H7 (cell line): ENCODE data around the gene HECTD2. TPM values are rescaled to one million over a fixed set of nuclear protein-coding genes. Genes with fewer than 3 reads are reported as not detected.
"Not testable (repeated sequence)": the region's sequence is repeated elsewhere in the genome, so short reads cannot be mapped to it uniquely, and the experiment has no call there.

ENCODE experiments used
- DNase-seq: peaks from one replicate; pipeline ENCODE4 v3.0.0; 2012
- H3K27me3 ChIP-seq: 2 replicates; pipeline ENCODE4 v1.6.0; 2011; ENCODE audit warnings: mild to moderate bottlenecking, low read length; ENCODE audit not compliant: control insufficient read depth, insufficient read depth
- H3K36me3 ChIP-seq: replicated peaks from 2 replicates; pipeline ENCODE4 v1.5.1; 2011; ENCODE audit warnings: low read length; ENCODE audit not compliant: control insufficient read depth, insufficient read depth
- H3K4me3 ChIP-seq: 2 replicates; pipeline ENCODE4 v1.5.1; 2011; ENCODE audit warnings: low read depth, mild to moderate bottlenecking, control low read depth, low read length, moderate library complexity; ENCODE audit not compliant: insufficient read depth
- total RNA-seq: library from RNA; depleted of rRNA; stranded (reverse); fragments of >200 nt; shearing (Covaris generic); gene quantifications from 2 replicates; pipeline ENCODE4 v1.2.3, GENCODE V29; 2014

HECTD2 gene
- total RNA-seq, 1 experiment from 2014 or later, result 9.3 TPM

- Histone ChIP-seq H3K27me3 (no peaks in the 10 kb centered on the region), H3K36me3 (no peaks in the 10 kb centered on the region), H3K4me3 (no peak overlapping the region)
- DNase-seq, result no peak
These were observed 23.9 kb downstream of the HECTD2 start for GRCh38 chr10:91434041-91434440.

- no peaks in the 10 kb centered on the region for H3K27me3 ChIP-seq
- H3K36me3 ChIP-seq, result no peaks in the 10 kb centered on the region
- no peak overlapping the region for H3K4me3 ChIP-seq
- DNase-seq, result no peak
These were observed 25.1 kb downstream of the HECTD2 start for GRCh38 chr10:91435241-91435640.

GRCh38 chr10:91438228-91438627, 28.1 kb downstream of the HECTD2 start:
- H3K4me3 ChIP-seq, DNase-seq, H3K36me3 ChIP-seq, H3K27me3 ChIP-seq: not testable (repeated sequence)

GRCh38 chr10:91444211-91445182, 34.4 kb downstream of the HECTD2 start:
- no peak for DNase-seq
- Histone ChIP-seq H3K27me3 (no peaks in the 10 kb centered on the region), H3K4me3 (no peak overlapping the region), H3K36me3 (no peaks in the 10 kb centered on the region)

- no peaks in the 10 kb centered on the region for H3K27me3 ChIP-seq
- DNase-seq, result no peak
- no peak overlapping the region for H3K4me3 ChIP-seq
- H3K36me3 ChIP-seq, result no peaks in the 10 kb centered on the region
These were observed 41.9 kb downstream of the HECTD2 start for GRCh38 chr10:91452063-91452462.

GRCh38 chr10:91453535-91453934, 43.4 kb downstream of the HECTD2 start:
- no peak overlapping the region for H3K4me3 ChIP-seq
- H3K36me3 ChIP-seq, result no peaks in the 10 kb centered on the region
- DNase-seq, result no peak
- no peaks in the 10 kb centered on the region for H3K27me3 ChIP-seq

- H3K4me3 ChIP-seq, H3K36me3 ChIP-seq, DNase-seq, H3K27me3 ChIP-seq: not testable (repeated sequence)
These were observed 45.0 kb downstream of the HECTD2 start for GRCh38 chr10:91455135-91455534.

GRCh38 chr10:91460681-91461080, 50.5 kb downstream of the HECTD2 start:
- Histone ChIP-seq H3K36me3 (no peaks in the 10 kb centered on the region; the same call in 1 of the 2 replicates), H3K27me3 (no peaks in the 10 kb centered on the region), H3K4me3 (no peak overlapping the region)
- no peak for DNase-seq

- DNase-seq, result no peak
- H3K4me3 ChIP-seq, result no peak overlapping the region
- H3K27me3 ChIP-seq, result no peaks in the 10 kb centered on the region
- no peaks in the 10 kb centered on the region; the same call in 1 of the 2 replicates for H3K36me3 ChIP-seq
These were observed 52.3 kb downstream of the HECTD2 start for GRCh38 chr10:91462423-91462822.

GRCh38 chr10:91464500-91464899, 54.4 kb downstream of the HECTD2 start:
- no peaks in the 10 kb centered on the region; the same call in 1 of the 2 replicates for H3K36me3 ChIP-seq
- no peak for DNase-seq
- H3K4me3 ChIP-seq, result no peak overlapping the region
- H3K27me3 ChIP-seq, result no peaks in the 10 kb centered on the region

- no peaks in the 10 kb centered on the region for H3K27me3 ChIP-seq
- no peak for DNase-seq
- H3K36me3 ChIP-seq, result no peaks in the 10 kb centered on the region; the same call in 1 of the 2 replicates
- H3K4me3 ChIP-seq, result no peak overlapping the region
These were observed 55.1 kb downstream of the HECTD2 start for GRCh38 chr10:91465261-91465660.

- DNase-seq, result no peak
- H3K27me3 ChIP-seq, result no peaks in the 10 kb centered on the region
- no peaks in the 10 kb centered on the region for H3K36me3 ChIP-seq
- no peak overlapping the region for H3K4me3 ChIP-seq
These were observed 57.0 kb downstream of the HECTD2 start for GRCh38 chr10:91467114-91467513.

- no peak for DNase-seq
- no peaks in the 10 kb centered on the region for H3K27me3 ChIP-seq
- H3K36me3 ChIP-seq, result no peaks in the 10 kb centered on the region
- no peak overlapping the region for H3K4me3 ChIP-seq
These were observed 61.5 kb downstream of the HECTD2 start for GRCh38 chr10:91471602-91472001.

GRCh38 chr10:91472911-91473310, 62.8 kb downstream of the HECTD2 start:
- DNase-seq, result no peak
- Histone ChIP-seq H3K4me3 (no peak overlapping the region), H3K36me3 (no peaks in the 10 kb centered on the region), H3K27me3 (no peaks in the 10 kb centered on the region)

GRCh38 chr10:91474009-91474408, 63.9 kb downstream of the HECTD2 start:
- Histone ChIP-seq H3K4me3 (no peak overlapping the region), H3K27me3 (no peaks in the 10 kb centered on the region), H3K36me3 (no peaks in the 10 kb centered on the region)
- no peak for DNase-seq
